HEK293T (cell line): ENCODE data around the gene SRMS.
"Not testable (repeated sequence)": the region's sequence is repeated elsewhere in the genome, so short reads cannot be mapped to it uniquely, and the experiment has no call there.

Experiments used
- CTCF ChIA-PET: fragments of 350-600 bp; formaldehyde crosslinking; extraction: SDS; loops from one replicate; lab custom pipeline; 2021; ENCODE audit warnings: antibody characterized with exemption, inconsistent platforms; lab: Yijun Ruan, JAX
- POLR2A ChIA-PET: fragments of 350-600 bp; formaldehyde crosslinking; extraction: SDS; loops from one replicate; lab custom pipeline; 2020; ENCODE audit warnings: antibody characterized with exemption, inconsistent platforms; lab: Yijun Ruan, JAX
- DNase-seq: peaks from one replicate; pipeline ENCODE4 v3.0.0; 2012; ENCODE audit warnings: mixed read lengths; ENCODE audit errors: extremely low spot score
- ARNT ChIP-seq: fragments of 450-650 bp; IDR thresholded peaks from 2 replicates; pipeline ENCODE4 v1.6.1; 2017; ENCODE audit warnings: mild to moderate bottlenecking
- BHLHE40 ChIP-seq: fragments of 450-650 bp; IDR thresholded peaks from 2 replicates; pipeline ENCODE4 v1.6.1; 2016; ENCODE audit warnings: mild to moderate bottlenecking, moderate library complexity, borderline replicate concordance
- CTBP1 ChIP-seq: fragments of 450-650 bp; IDR thresholded peaks from 2 replicates; pipeline ENCODE4 v1.6.1; 2016; ENCODE audit warnings: borderline replicate concordance
- ELF4 ChIP-seq: fragments of 450-650 bp; IDR thresholded peaks from 2 replicates; pipeline ENCODE4 v1.6.1; 2017; ENCODE audit warnings: antibody characterized with exemption
- FOXA1 ChIP-seq: fragments of 450-650 bp; IDR thresholded peaks from 2 replicates; pipeline ENCODE4 v1.6.1; 2016; ENCODE audit warnings: mild to moderate bottlenecking
- FOXK2 ChIP-seq: fragments of 450-650 bp; IDR thresholded peaks from 2 replicates; pipeline ENCODE4 v1.6.1; 2016; ENCODE audit warnings: mild to moderate bottlenecking
- FOXM1 ChIP-seq: fragments of 450-650 bp; IDR thresholded peaks from 2 replicates; pipeline ENCODE4 v1.6.1; 2017; ENCODE audit warnings: mild to moderate bottlenecking, borderline replicate concordance
- HDGF ChIP-seq: fragments of 450-650 bp; IDR thresholded peaks from 2 replicates; pipeline ENCODE4 v1.6.1; 2017; ENCODE audit warnings: antibody characterized with exemption, borderline replicate concordance
- L3MBTL2 ChIP-seq: fragments of 450-650 bp; conservative IDR thresholded peaks from 2 replicates; pipeline ENCODE4 v1.6.1; 2016; ENCODE audit warnings: mild to moderate bottlenecking
- LEF1 ChIP-seq: fragments of 450-650 bp; IDR thresholded peaks from 2 replicates; pipeline ENCODE4 v1.6.1; 2017; ENCODE audit warnings: mild to moderate bottlenecking, borderline replicate concordance
- NFRKB ChIP-seq: fragments of 450-650 bp; IDR thresholded peaks from 2 replicates; pipeline ENCODE4 v1.6.1; 2016; ENCODE audit warnings: mild to moderate bottlenecking, moderate library complexity
- PKNOX1 ChIP-seq: fragments of 450-650 bp; IDR thresholded peaks from 2 replicates; pipeline ENCODE4 v1.6.1; 2016
- SP1 ChIP-seq: fragments of 450-650 bp; IDR thresholded peaks from 2 replicates; pipeline ENCODE4 v1.6.1; 2017
- SUZ12 ChIP-seq: fragments of 450-650 bp; IDR thresholded peaks from 2 replicates; pipeline ENCODE4 v1.6.1; 2016; ENCODE audit warnings: mild to moderate bottlenecking
- TARDBP ChIP-seq: fragments of 450-650 bp; IDR thresholded peaks from 2 replicates; pipeline ENCODE4 v1.6.1; 2016
- ZNF384 ChIP-seq: fragments of 450-650 bp; IDR thresholded peaks from 2 replicates; pipeline ENCODE4 v1.6.1; 2016

SRMS gene

GRCh38 chr20:63573647-63574131 is 26.1 kb upstream of the SRMS start:
- POLR2A ChIA-PET: interaction anchor here (0.9 to 2.0 kb wide), 9 partner anchors 9 to 135 kb away, joined by 3 to 10 read pairs (median 5); partner anchors contain the start of genes ARFRP1, RTEL1 and ZGPAT
- DNase-seq: no peak
- TF ChIP-seq SUZ12 (no peak), CTBP1 (no peak), PKNOX1 (no peak), NFRKB (no peak), FOXA1 (no peak), LEF1 (no peak), L3MBTL2 (no peak), SP1 (no peak)
- CTCF ChIA-PET: no interaction called here

- TF ChIP-seq LEF1 (no peak), NFRKB (no peak), ELF4 (no peak), ZNF384 (no peak), BHLHE40 (no peak), SP1 (no peak), ARNT (no peak), FOXA1 (no peak), PKNOX1 (no peak), FOXM1 (no peak), L3MBTL2 (no peak), CTBP1 (no peak)
- ChIA-PET POLR2A (interaction anchor here (1.2 to 2.0 kb wide), 4 partner anchors 23 to 135 kb away, joined by 3 to 8 read pairs (median 4); partner anchors contain the start of genes ARFRP1 and ZGPAT), CTCF (no interaction called here)
- peak; percentile 31 for DNase-seq
Observed at GRCh38 chr20:63572788-63573646, 25.5 kb upstream of the SRMS start.

- TF ChIP-seq HDGF (no peak), ZNF384 (no peak), TARDBP (no peak), FOXK2 (no peak), FOXM1 (no peak), SUZ12 (no peak), BHLHE40 (no peak), CTBP1 (no peak), PKNOX1 (no peak), NFRKB (no peak), SP1 (no peak), L3MBTL2 (no peak), ARNT (no peak), ELF4 (no peak), LEF1 (no peak)
- ChIA-PET CTCF (no interaction called here), POLR2A (interaction anchor here (0.8 to 1.0 kb wide), 2 partner anchors 44 to 51 kb away, joined by 3 read pairs; no protein-coding TSS in a partner anchor)
Observed at GRCh38 chr20:63572071-63572787, 24.7 kb upstream of the SRMS start.

GRCh38 chr20:63571087-63571478 is 23.5 kb upstream of the SRMS start:
- CTCF ChIA-PET, POLR2A ChIA-PET, DNase-seq: not testable (repeated sequence)

More at GRCh38 chr20:63572071-63572787, 24.7 kb upstream of the SRMS start:
- no peak for DNase-seq

- ChIA-PET POLR2A (no interaction called here), CTCF (no interaction called here)
- DNase-seq: no peak
- no peak for TF ChIP-seq CTBP1
Observed at GRCh38 chr20:63570281-63571086, 22.9 kb upstream of the SRMS start.
